Measurements from ENCODE around the gene WTIP.
"Not testable (repeated sequence)": the region's sequence is repeated elsewhere in the genome, so short reads cannot be mapped to it uniquely, and the experiment has no call there.

WTIP gene

DNA sequence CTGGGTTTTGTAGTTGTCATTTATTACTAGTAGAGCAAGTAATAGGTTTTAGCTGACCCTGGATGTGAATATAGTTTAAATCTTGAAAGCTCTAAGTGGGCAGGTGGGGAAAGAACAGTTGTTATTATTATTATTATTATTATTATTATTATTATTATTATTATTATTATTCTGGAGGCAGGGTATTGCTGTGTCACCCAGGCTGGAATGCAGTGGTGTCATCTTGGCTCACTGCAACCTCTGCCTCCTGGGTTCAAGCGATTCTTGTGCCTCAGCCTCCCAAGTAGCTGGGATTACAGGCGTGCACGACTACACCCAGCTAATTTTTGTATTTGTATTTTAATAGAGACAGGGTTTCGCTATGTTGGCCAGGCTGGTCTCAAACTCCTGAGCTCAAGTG lies 3.1 kb upstream of the WTIP start:
- DNase-seq (ENCODE audit: low spot score): not testable (repeated sequence)

GRCh38 chr19:34479396-34479795 lies 2.2 kb upstream of the WTIP start:
- no peak for DNase-seq (ENCODE audit: low spot score)

DNA sequence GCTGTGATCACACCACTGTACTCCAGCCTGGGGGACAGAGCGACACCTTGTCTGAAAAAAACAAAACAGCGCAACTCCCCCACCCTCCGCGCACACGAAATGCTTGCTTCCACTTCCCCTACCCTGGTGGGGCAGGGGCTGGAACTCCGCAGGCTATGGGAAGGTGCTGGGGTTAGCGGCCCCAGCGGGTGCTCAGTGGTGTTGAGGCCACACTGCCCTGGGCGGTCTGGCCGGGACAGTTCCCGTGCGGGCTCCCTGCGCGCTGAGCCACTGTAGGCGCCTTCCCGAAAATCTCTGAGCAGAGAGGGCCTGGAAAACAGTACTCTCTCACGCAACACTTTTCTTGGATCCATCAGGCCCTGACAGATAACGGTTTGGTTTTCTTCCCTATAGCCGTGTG lies 1.1 kb upstream of the WTIP start:
- DNase-seq (ENCODE audit: low spot score): no peak

DNA sequence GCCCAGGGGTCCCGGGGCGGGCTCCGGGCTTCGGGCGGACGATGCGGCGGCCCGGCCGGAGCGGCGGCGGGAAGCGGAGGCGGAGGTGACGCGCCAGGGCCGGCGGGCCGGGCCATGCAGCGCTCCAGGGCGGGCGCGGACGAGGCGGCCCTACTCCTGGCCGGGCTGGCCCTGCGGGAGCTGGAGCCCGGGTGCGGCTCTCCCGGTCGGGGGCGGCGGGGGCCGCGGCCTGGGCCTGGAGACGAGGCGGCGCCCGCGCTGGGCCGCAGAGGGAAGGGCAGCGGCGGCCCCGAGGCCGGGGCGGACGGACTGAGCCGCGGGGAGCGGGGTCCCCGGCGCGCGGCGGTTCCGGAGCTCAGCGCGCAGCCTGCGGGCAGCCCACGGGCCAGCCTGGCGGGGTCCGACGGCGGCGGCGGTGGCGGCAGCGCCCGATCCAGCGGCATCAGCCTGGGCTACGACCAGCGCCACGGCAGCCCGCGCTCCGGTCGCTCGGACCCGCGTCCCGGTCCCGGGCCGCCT lies 362 bp downstream of the WTIP start:
- peak; percentile 84 for DNase-seq (ENCODE audit: low spot score)

DNA sequence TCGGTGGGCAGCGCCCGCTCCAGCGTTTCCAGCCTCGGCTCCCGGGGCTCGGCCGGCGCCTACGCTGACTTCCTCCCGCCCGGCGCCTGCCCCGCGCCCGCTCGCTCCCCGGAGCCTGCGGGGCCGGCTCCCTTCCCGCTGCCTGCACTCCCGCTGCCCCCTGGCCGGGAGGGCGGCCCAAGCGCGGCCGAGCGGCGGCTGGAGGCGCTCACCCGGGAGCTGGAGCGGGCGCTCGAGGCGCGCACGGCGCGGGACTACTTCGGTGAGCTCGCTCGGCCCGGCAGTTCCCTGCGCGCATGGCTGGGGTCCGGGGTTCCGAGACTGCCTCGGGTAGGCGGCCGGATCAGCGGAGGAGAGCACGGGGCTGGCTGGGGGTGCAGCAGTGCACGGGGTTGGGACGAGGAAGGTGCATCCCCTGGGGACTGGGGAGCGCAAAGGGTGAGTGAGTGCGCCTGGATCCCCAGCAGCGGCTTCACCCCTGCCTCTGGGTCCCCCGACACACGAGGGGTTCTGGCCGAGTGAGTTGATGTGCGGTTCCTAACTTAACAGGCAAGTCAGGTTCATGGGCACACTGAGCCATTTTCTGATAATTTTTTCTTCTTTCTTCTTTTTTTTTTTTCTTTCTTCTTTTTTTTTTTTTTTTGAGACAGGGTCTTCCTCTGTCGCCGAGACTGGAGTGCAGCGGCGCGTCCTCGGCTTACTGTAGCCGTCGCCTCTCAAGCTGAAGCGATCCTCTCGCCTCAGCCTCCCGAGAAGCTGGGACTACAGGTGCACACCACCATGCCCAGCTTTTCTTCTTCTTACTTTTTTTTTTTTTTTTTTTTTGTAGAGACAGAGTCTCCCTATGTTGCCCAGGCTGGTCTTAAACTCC lies 1.1 kb downstream of the WTIP start:
- DNase-seq (ENCODE audit: low spot score): peak; percentile 70

GRCh38 chr19:34484328-34484727 lies 2.8 kb downstream of the WTIP start:
- DNase-seq (ENCODE audit: low spot score): no peak

DNA sequence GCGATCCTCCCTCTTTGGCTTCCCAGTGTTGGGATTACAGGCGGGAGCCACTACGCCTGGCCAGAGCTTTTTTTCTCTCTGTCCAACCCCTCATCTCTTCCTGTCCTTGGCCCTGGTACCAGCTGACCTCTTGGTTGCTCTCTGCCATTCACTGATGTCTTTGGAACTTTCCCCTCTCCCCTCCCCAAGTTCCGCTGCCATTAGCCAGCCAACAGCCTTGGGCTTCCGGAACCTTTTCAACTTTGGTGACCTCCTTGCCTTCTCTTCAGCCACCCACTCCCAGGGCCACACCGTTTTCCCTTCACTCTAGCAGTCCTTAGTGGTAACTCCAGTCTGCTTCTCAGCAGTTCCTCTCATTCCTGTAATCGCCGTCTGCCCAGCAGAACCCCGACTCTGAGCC lies 4.3 kb downstream of the WTIP start:
- DNase-seq (ENCODE audit: low spot score): no peak

DNA sequence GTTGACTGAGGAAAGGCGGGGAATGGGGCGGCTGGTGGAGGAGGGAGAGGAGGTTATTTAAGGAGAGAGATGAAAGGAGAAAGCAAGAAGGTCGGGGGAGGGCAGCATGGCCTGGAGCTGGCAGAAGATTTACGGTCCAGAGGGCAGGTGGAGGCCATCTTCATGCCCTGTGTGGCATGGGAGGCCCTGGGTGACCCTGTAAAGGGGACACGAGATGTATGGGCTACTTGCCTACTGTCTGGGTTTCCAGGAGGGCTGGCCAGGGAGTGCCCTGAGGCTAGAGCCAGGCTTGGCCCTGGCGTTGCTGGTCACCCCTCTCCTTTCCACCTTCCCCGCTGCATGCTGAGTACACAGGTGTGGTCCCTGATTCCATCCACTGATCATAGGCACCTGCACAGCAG lies 6.1 kb downstream of the WTIP start:
- DNase-seq (ENCODE audit: low spot score): no peak

DNA sequence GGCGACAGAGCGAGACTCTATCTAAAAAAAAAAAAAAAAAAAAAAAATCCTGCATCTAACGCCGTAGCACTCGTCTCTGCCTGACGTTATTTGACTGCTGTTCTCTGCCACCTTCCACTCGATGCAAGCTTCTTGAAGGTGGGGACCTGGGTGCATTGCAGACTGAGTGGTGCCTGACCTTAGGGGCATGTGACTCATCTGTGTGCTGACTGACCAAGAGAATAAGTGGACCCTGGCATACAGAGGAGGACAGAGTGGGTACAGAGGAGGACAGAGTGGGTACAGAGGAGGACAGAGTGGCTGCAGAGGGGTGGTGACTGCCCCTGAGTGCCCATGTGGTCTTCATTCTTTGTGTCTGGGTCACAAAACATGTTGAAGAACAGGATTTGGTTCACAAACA lies 7.6 kb downstream of the WTIP start:
- DNase-seq (ENCODE audit: low spot score): no peak

- DNase-seq (ENCODE audit: low spot score): no peak
These were observed 8.7 kb downstream of the WTIP start for GRCh38 chr19:34490141-34490766.

DNA sequence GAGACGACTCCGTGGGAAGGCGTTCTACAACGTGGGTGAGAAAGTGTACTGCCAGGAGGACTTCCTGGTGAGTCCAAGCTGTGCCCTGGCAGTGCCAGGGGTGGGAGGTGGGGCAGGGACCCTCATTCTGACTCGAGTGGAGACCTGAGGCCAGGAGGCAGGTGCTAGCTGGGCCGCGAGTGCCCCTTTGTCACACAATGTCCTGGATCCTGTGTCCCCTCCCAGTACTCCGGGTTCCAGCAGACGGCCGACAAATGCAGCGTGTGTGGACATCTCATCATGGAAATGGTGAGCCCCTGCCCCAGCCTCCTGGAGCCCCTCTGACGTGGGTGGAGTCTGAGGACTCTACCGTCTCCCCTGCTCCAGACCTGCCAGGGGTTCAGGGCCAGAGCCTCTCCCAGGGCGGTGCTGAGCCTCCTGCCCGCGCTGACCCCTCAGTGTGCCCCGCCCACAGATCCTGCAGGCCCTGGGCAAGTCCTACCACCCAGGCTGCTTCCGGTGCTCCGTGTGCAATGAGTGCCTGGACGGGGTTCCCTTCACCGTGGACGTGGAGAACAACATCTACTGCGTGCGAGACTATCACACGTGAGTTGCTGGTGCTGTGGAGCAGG lies 11.6 kb downstream of the WTIP start:
- DNase-seq (ENCODE audit: low spot score): no peak

DNA sequence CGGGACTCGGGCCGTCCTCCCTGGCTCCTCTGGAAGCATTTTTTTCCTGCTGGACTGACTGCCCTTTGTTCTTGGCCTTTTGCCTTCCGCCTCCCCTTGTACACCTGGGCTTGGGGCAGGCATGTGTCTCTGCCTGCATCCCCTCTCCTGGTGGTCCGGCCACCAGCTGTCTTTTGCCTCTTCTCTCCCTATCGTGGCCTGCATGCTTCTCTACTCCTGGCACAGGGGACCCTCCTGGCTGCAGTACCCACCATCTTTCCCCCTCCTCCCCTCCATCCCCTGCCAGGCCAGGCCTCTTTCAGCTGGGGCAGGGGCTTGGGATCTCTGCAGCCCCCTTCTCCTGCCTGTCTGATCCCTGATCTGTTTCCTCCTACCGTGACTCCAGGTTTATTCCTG lies 12.1 kb downstream of the WTIP start:
- DNase-seq (ENCODE audit: low spot score): no peak

GRCh38 chr19:34494601-34495000 lies 13.0 kb downstream of the WTIP start:
- DNase-seq (ENCODE audit: low spot score): no peak

- DNase-seq (ENCODE audit: low spot score): no peak
These were observed 13.9 kb downstream of the WTIP start for GRCh38 chr19:34495416-34495815.

GRCh38 chr19:34497112-34497805 lies 15.7 kb downstream of the WTIP start:
- no peak for DNase-seq (ENCODE audit: low spot score)

GRCh38 chr19:34499155-34499834 lies 17.7 kb downstream of the WTIP start:
- peak; percentile 12 for DNase-seq (ENCODE audit: low spot score)

DNA sequence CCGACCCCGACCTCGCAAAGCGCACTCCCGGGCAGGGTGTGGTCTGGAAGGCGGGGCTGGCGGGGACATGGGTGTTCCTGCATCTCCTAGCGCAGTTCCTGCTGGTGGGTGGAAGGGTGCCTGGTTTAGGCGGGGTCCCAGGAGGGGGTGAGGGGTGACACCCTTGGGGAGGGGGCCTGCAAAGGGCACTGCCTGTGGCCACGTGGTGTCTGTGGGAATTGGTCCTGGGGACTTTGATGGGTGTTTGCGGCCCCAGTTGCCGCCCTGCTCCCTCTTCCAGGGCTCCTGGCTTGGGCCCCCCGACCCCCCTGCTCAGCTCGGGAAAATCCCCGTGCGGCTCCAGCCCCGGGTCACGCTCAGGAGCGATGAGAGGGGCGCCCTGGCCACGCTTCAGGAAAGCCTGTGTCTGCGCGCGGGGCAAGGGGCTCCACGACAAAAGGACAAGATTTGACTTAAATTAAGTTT lies 19.1 kb downstream of the WTIP start:
- DNase-seq (ENCODE audit: low spot score): no peak

DNA sequence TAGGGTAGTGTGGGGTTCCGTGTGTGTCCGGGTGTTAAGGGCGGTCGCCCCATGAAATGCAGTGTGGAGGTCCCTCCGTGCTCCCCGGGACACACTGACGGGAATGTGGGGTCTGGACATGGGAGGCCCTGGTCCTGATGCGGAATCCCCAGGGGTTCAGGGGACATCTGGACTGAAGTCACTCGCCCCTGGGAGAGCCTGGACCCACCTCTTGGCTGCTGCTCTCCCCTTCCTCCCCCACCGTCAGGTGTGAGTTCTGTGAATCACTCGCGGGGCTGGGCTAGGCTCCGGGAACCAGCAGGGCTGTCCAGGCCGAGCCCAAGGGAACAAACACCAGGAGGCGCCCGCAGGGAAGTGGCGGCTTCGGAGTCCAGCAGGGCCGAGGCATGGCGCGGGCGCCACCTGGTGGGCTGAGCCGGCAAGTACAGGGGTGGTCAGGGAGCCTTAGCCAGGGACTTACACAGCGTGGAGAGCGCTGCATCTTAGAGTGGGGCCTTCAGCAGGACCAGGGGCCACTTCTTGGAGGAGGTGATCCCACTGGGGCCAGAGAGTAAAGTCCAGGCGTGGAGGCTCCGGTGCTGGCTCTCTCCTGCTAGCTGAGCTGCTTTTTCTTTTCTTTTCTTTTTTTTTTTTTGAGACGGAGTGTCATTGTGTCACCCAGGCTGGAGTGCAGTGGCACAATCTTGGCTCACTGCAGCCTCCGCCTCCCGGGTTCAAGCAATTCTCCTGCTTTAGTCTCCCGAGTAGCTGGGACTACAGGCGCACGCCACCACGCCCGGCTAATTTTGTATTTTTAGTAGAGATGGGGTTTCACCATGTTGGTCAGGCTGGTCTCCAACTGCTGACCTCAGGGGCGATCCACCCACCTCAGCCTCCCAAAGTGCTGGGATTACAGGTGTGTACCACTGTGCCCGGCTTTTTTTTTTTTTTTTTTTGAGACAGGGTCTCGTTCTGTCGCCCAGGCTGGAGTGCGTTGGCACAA lies 20.1 kb downstream of the WTIP start:
- peak; percentile 98 for DNase-seq (ENCODE audit: low spot score)

- peak; percentile 39 for DNase-seq (ENCODE audit: low spot score)
These were observed 21.2 kb downstream of the WTIP start for GRCh38 chr19:34502582-34503411.
